ENCODE results near the gene SCYL2.

SCYL2 gene

DNA sequence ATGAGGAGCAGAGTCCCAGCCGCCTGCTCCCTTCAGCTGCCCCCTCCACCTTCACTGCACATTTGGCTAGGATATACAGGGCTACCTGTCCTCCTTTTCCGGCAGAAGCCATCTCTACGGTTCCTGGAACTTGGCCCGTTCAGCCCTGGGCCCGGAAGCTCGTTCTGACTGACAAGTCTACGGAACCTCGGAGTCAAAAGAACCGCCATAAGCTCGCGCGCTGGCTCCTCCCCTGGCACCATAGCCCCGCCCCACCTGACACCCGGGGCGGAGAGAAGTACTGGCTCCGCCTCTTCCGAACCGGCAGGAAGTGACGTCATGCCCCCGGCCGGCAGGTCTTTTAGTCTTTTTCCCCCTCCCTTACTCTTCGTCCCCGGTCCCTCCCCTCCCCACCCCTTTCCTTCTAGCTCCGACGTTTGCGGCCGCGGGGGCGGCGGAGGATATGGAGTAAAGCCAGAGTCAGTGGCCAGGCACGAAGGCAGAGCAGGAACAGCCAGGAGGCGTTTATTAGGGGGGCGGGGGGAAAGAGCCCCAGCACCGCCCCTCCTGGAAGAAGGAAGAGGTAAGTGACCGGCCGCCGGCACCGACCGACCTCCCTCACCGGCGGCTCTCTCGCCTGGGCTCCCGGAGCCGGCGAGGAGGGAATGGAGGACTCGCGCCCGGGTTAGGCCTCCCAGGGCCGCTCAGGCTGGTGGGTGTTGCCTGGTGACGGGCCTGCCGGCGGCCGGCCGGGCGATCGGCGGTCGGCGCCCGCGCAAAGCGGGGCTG lies at the start of gene SCYL2, which contains the start of gene DEPDC4 (continued):
- TF ChIP-seq ZNF837 (tag by site-specific recombination; IDR thresholded peaks at IDR 0.05) = no peak
- TF ChIP-seq, protein P1, sequence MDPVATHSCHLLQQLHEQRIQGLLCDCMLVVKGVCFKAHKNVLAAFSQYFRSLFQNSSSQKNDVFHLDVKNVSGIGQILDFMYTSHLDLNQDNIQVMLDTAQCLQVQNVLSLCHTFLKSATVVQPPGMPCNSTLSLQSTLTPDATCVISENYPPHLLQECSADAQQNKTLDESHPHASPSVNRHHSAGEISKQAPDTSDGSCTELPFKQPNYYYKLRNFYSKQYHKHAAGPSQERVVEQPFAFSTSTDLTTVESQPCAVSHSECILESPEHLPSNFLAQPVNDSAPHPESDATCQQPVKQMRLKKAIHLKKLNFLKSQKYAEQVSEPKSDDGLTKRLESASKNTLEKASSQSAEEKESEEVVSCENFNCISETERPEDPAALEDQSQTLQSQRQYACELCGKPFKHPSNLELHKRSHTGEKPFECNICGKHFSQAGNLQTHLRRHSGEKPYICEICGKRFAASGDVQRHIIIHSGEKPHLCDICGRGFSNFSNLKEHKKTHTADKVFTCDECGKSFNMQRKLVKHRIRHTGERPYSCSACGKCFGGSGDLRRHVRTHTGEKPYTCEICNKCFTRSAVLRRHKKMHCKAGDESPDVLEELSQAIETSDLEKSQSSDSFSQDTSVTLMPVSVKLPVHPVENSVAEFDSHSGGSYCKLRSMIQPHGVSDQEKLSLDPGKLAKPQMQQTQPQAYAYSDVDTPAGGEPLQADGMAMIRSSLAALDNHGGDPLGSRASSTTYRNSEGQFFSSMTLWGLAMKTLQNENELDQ (tag by site-specific recombination; IDR thresholded peaks at IDR 0.05; ENCODE audit: low read depth) = no peak
- peak; percentile 24; the same call in 1 of the 2 replicates for TF ChIP-seq KLF10 (tag by site-specific recombination; IDR thresholded peaks at IDR 0.05)
- TF ChIP-seq GLIS1 (tag by site-specific recombination; IDR thresholded peaks at IDR 0.05) = peak; percentile 61; the same call in 1 of the 2 replicates
- TF ChIP-seq ZNF561 (tag by site-specific recombination; IDR thresholded peaks at IDR 0.05; ENCODE audit: borderline replicate concordance) = no peak
- TF ChIP-seq ZBTB48 (tag by site-specific recombination; IDR thresholded peaks at IDR 0.05) = no peak
- TF ChIP-seq ZNF548 (tag by site-specific recombination; IDR thresholded peaks at IDR 0.05) = no peak
- TF ChIP-seq ZBTB8A (tag by site-specific recombination; IDR thresholded peaks at IDR 0.05) = no peak; the same call in 1 of the 2 replicates
- TF ChIP-seq ZNF549 (tag by site-specific recombination; IDR thresholded peaks at IDR 0.05) = no peak
- TF ChIP-seq ZFP69B (tag by site-specific recombination; IDR thresholded peaks at IDR 0.05) = no peak
- TF ChIP-seq YY2 (tag by site-specific recombination; IDR thresholded peaks at IDR 0.05) = no peak
- no peak for TF ChIP-seq ZSCAN16 (tag by site-specific recombination; IDR thresholded peaks at IDR 0.05)
- TF ChIP-seq ZNF624 (tag by site-specific recombination; IDR thresholded peaks at IDR 0.05) = no peak
- no peak for TF ChIP-seq ZNF692 (tag by site-specific recombination; IDR thresholded peaks at IDR 0.05)
- no peak; the same call in 1 of the 2 replicates for TF ChIP-seq SP7 (tag by site-specific recombination; IDR thresholded peaks at IDR 0.05)
- no peak for TF ChIP-seq ZNF664 (tag by site-specific recombination; IDR thresholded peaks at IDR 0.05)
- no peak for TF ChIP-seq ZNF513 (tag by site-specific recombination; IDR thresholded peaks at IDR 0.05)
- TF ChIP-seq ZNF175 (tag by site-specific recombination; IDR thresholded peaks at IDR 0.05) = no peak

- CTCF ChIA-PET = interaction anchor here (0.6 kb wide), 1 partner anchor 409 kb away, joined by 4 read pairs; no protein-coding TSS in a partner anchor
- POLR2A ChIA-PET = no interaction called here
- no peak overlapping the region for H3K4me3 ChIP-seq (ENCODE audit: low read depth, low read length)
- TF ChIP-seq BCL11A (tag by site-specific recombination; IDR thresholded peaks at IDR 0.05; ENCODE audit: low read depth) (0 out of 2 replicates have a peak, but pooled peaks have one; percentile 33), OSR2 (tag by site-specific recombination; IDR thresholded peaks at IDR 0.05) (peak; percentile 91), GLIS2 (tag by site-specific recombination; IDR thresholded peaks at IDR 0.05) (no peak), ZBTB17 (tag by site-specific recombination; IDR thresholded peaks at IDR 0.05) (peak; percentile 50; the same call in 1 of the 2 replicates), ZNF311 (tag by site-specific recombination; IDR thresholded peaks at IDR 0.05; ENCODE audit: borderline replicate concordance) (no peak), ZNF19 (tag by site-specific recombination; IDR thresholded peaks at IDR 0.05; ENCODE audit: low read depth) (no peak), PATZ1 (tag by site-specific recombination; IDR thresholded peaks at IDR 0.05) (peak; percentile 9; the same call in 1 of the 2 replicates), ZNF677 (tag by site-specific recombination; IDR thresholded peaks at IDR 0.05) (no peak), ZNF302 (tag by site-specific recombination; IDR thresholded peaks at IDR 0.05; ENCODE audit: low read depth) (no peak), HOXC10 (CRISPR knock-in tag; IDR thresholded peaks at IDR 0.05) (no peak), ZNF830 (tag by site-specific recombination; IDR thresholded peaks at IDR 0.05; ENCODE audit: low read depth) (no peak)
Observed at GRCh38 chr12:100219328-100220109, 47.5 kb upstream of the SCYL2 start.

More at GRCh38 chr12:100219328-100220109, 47.5 kb upstream of the SCYL2 start:
- peaks cover 17% of the 10 kb centered on the region for H3K4me1 ChIP-seq (ENCODE audit: control insufficient read depth, insufficient read depth, low read length)
- peaks cover 36 to 38% of the 10 kb centered on the region in 2 experiments for H3K36me3 ChIP-seq (ENCODE audit: control insufficient read depth in 2 of 2, insufficient read depth in 1 of 2, low read length in 2 of 2)
- H3K9me3 ChIP-seq (ENCODE audit: control insufficient read depth, insufficient read depth, low read depth, low read length) = no peaks in the 10 kb centered on the region
- H3K27ac ChIP-seq (ENCODE audit: extremely low read depth, low read depth, low read length) = no peak overlapping the region; the same call in 1 of the 2 replicates

Measured in HEK293 (cell line).